Measurements from ENCODE around the gene DCUN1D5. TPM values are rescaled to one million over a fixed set of nuclear protein-coding genes. Genes with fewer than 3 reads are reported as not detected.

Gene DCUN1D5
- total and polyA plus RNA-seq, 9 of the 15 experiments (the other 6 are each of a cell fraction or from before 2014, with no cell fraction given), result 38.4 to 242 (median 115) TPM

- no peak overlapping the region for H3K4me2 ChIP-seq (ENCODE audit: insufficient read depth, low read length)
- H4K20me1 ChIP-seq (replicated peaks; ENCODE audit: control insufficient read depth, insufficient read depth, low read length), result no peaks in the 10 kb centered on the region
- no peaks in the 10 kb centered on the region for H3K4me1 ChIP-seq (replicated peaks in 1 of 2; ENCODE audit: control insufficient read depth in 2 of 2, insufficient read depth in 2 of 2, low read length in 2 of 2)
- no TSS peak for BruUV-seq (replicated peaks)
- H3K4me3 ChIP-seq, result no peak overlapping the region
- no peaks in the 10 kb centered on the region for H3K9me3 ChIP-seq (replicated peaks; ENCODE audit: control insufficient read depth, insufficient read depth, low read depth, low read length)
- in situ Hi-C loops (cut with MboI), result no loop called here
- no peaks in the 10 kb centered on the region for H3K27me3 ChIP-seq (ENCODE audit: control insufficient read depth in 2 of 2, insufficient read depth in 2 of 2, low read length in 2 of 2)
- no peak overlapping the region for H3K9ac ChIP-seq (ENCODE audit: insufficient read depth in 1 of 2, low read depth in 2 of 2, low read length in 2 of 2)
- FAIRE-seq, result no peak
- ChIA-PET CTCF (ENCODE audit: low intra/inter-chr PET ratio) (no interaction called here), POLR2A (no interaction called here)
- no peaks in the 10 kb centered on the region for H3K79me2 ChIP-seq (ENCODE audit: control insufficient read depth, insufficient read depth, low read length)
- no peak overlapping the region for H2AFZ ChIP-seq (ENCODE audit: low read depth, low read length)
- intact Hi-C loops (cut with micrococcal nuclease), result loop anchor here (10.0 kb wide), 2 partner anchors 197 to 573 kb away; no protein-coding TSS in a partner anchor
- no peak for DNase-seq (ENCODE audit: extremely low read depth in 1 of 4, low spot score in 3 of 4)
- H3K36me3 ChIP-seq (ENCODE audit: control insufficient read depth, insufficient read depth, low read length), result no peaks in the 10 kb centered on the region
- 9% methylated on average over 2 of the region's 2 CpGs for WGBS (ENCODE audit: insufficient coverage, low coverage, missing lambda C conversion rate)
- no peak overlapping the region for H3K27ac ChIP-seq (ENCODE audit: extremely low read depth, low read depth, low read length)
- ATAC-seq, result no peak
- H3K9me1 ChIP-seq (ENCODE audit: control insufficient read depth, insufficient read depth, low read length), result no peaks in the 10 kb centered on the region
- TF ChIP-seq SMARCB1 (IDR thresholded peaks at IDR 0.05; ENCODE audit: insufficient read length, low read depth), result no peak
- no peak for TF ChIP-seq STAG1 (CRISPR knock-in tag; IDR thresholded peaks at IDR 0.05; ENCODE audit: borderline replicate concordance)
- no peak for TF ChIP-seq RB1 (IDR thresholded peaks at IDR 0.05; ENCODE audit: low read depth)
- TF ChIP-seq SOX6 (IDR thresholded peaks at IDR 0.05), result no peak
- no peak for TF ChIP-seq ZNF408 (CRISPR knock-in tag; IDR thresholded peaks at IDR 0.05; ENCODE audit: low read depth)
- TF ChIP-seq TBP (optimal IDR thresholded peaks at IDR 0.05; ENCODE audit: low read depth, low read length), result no peak
- TF ChIP-seq CUX1 (CRISPR knock-in tag; IDR thresholded peaks at IDR 0.05), result no peak
- TF ChIP-seq THRB (CRISPR knock-in tag; conservative IDR thresholded peaks at IDR 0.05), result no peak
- TF ChIP-seq MYBL2 (IDR thresholded peaks at IDR 0.05; ENCODE audit: low read depth), result no peak
- no peak for TF ChIP-seq MYBL2 (CRISPR knock-in tag; IDR thresholded peaks at IDR 0.05; ENCODE audit: borderline replicate concordance)
- no peak for TF ChIP-seq YY1 (IDR thresholded peaks at IDR 0.05; ENCODE audit: borderline replicate concordance in 1 of 3, control insufficient read depth in 1 of 3, extremely low read depth in 1 of 3, insufficient read depth in 3 of 3, insufficient read length in 1 of 3, insufficient replicate concordance in 2 of 3, low read depth in 1 of 3, low read length in 2 of 3)
- TF ChIP-seq CEBPZ (IDR thresholded peaks at IDR 0.05; ENCODE audit: borderline replicate concordance, low read depth, low read length), result no peak
- no peak for TF ChIP-seq PHB (CRISPR knock-in tag; IDR thresholded peaks at IDR 0.05)
Measured at GRCh38 chr11:103031834-103032233, 60.1 kb downstream of the DCUN1D5 start.
